WTC11 (cell line): ENCODE measurements around the gene SH3GL3. TPM values are rescaled to one million over a fixed set of nuclear protein-coding genes. Genes with fewer than 3 reads are reported as not detected.
A peak's percentile ranks its signal among the peaks of the same experiment; 100 is the strongest.

Experiments
- ATAC-seq: fragments of 200-7000 bp; cut with Tn5 transposase; 2 replicates; pipeline ENCODE4 v1.10.0; 2021; ENCODE audit warnings: mild to moderate bottlenecking, moderate library complexity
- CTCF ChIA-PET: fragments of 300-600 bp; sonication (Branson Sonifier 250); formaldehyde crosslinking; loops from one replicate; lab custom pipeline; 2021; ENCODE audit warnings: antibody characterized with exemption; lab: Charles Lee
- POLR2A ChIA-PET: fragments of 350-600 bp; sonication (Branson Sonifier 250); formaldehyde crosslinking; loops from one replicate; lab custom pipeline; 2021; ENCODE audit warnings: antibody characterized with exemption; lab: Charles Lee
- DNase-seq: peaks from one replicate; pipeline ENCODE4 v3.0.0; 2021; ENCODE audit warnings: low spot score
- H3K27ac Mint-ChIP-seq: 2 replicates; pipeline ENCODE4 v1.8.0; 2021; ENCODE audit warnings: mixed read lengths
- H3K27me3 Mint-ChIP-seq: 2 replicates; pipeline ENCODE4 v1.8.0; 2021; ENCODE audit warnings: low read depth, mild to moderate bottlenecking, moderate library complexity, mixed read lengths
- H3K36me3 Mint-ChIP-seq: 2 replicates; pipeline ENCODE4 v1.8.0; 2021; ENCODE audit warnings: mixed read lengths
- H3K4me1 Mint-ChIP-seq: 2 replicates; pipeline ENCODE4 v1.8.0; 2022; ENCODE audit warnings: mixed read lengths
- H3K4me3 Mint-ChIP-seq: 2 replicates; pipeline ENCODE4 v1.8.0; 2021; ENCODE audit warnings: mild to moderate bottlenecking, moderate library complexity, mixed read lengths
- H3K9me3 Mint-ChIP-seq: 2 replicates; pipeline ENCODE4 v1.8.0; 2021; ENCODE audit warnings: mixed read lengths
- CBFB ChIP-seq: sonication (generic); formaldehyde crosslinking; IDR thresholded peaks from 2 replicates; pipeline ENCODE4 v1.8.1; 2022; ENCODE audit warnings: mild to moderate bottlenecking, low read depth, missing genetic modification reagents
- FOXP1 ChIP-seq: sonication (generic); formaldehyde crosslinking; IDR thresholded peaks from 2 replicates; pipeline ENCODE4 v1.8.0; 2022; ENCODE audit warnings: missing genetic modification reagents, mild to moderate bottlenecking, moderate library complexity, borderline replicate concordance
- GABPB1 ChIP-seq: sonication (generic); formaldehyde crosslinking; IDR thresholded peaks from 2 replicates; pipeline ENCODE4 v1.8.1; 2023; ENCODE audit warnings: mild to moderate bottlenecking, missing genetic modification reagents
- HMGA2 ChIP-seq: fragments of 250-450 bp; sonication (Bioruptor Pico); IDR thresholded peaks from 2 replicates; pipeline ENCODE4 v1.4.0; 2021; ENCODE audit warnings: mild to moderate bottlenecking, moderate library complexity
- MXD4 ChIP-seq: fragments of 250-450 bp; sonication (Bioruptor Pico); IDR thresholded peaks from 2 replicates; pipeline ENCODE4 v1.8.0; 2021; ENCODE audit warnings: mild to moderate bottlenecking, moderate library complexity, borderline replicate concordance
- NFYB ChIP-seq: sonication (generic); formaldehyde crosslinking; conservative IDR thresholded peaks from 2 replicates; pipeline ENCODE4 v1.8.0; 2022; ENCODE audit warnings: low read depth, missing genetic modification reagents
- RELA ChIP-seq: sonication (generic); formaldehyde crosslinking; IDR thresholded peaks from 2 replicates; pipeline ENCODE4 v1.8.1; 2022; ENCODE audit warnings: missing genetic modification reagents, mild to moderate bottlenecking, borderline replicate concordance
- SMAD3 ChIP-seq: sonication (generic); formaldehyde crosslinking; IDR thresholded peaks from 2 replicates; pipeline ENCODE4 v1.8.0; 2022; ENCODE audit warnings: missing genetic modification reagents, mild to moderate bottlenecking, borderline replicate concordance
- ZNF121 ChIP-seq: sonication (generic); formaldehyde crosslinking; IDR thresholded peaks from 2 replicates; pipeline ENCODE4 v1.8.0; 2023; ENCODE audit warnings: missing genetic modification reagents
- ZNF219 ChIP-seq: sonication (generic); formaldehyde crosslinking; IDR thresholded peaks from 2 replicates; pipeline ENCODE4 v1.8.0; 2023; ENCODE audit warnings: missing genetic modification reagents, mild to moderate bottlenecking, borderline replicate concordance
- ZNF263 ChIP-seq: sonication (generic); formaldehyde crosslinking; IDR thresholded peaks from 2 replicates; pipeline ENCODE4 v1.8.1; 2022; ENCODE audit warnings: low read depth, mild to moderate bottlenecking, moderate library complexity, missing genetic modification reagents
- ZNF671 ChIP-seq: fragments of 250-450 bp; sonication (Bioruptor Pico); IDR thresholded peaks from 2 replicates; pipeline ENCODE4 v1.8.0; 2021; ENCODE audit warnings: mild to moderate bottlenecking
- total RNA-seq: library from RNA; stranded (reverse); gene quantifications from 3 replicates; pipeline ENCODE4 v1.2.3, GENCODE V29; 2021
- TF ChIP-seq, protein P1 (sequence below): sonication (generic); formaldehyde crosslinking; IDR thresholded peaks from 2 replicates; pipeline ENCODE4 v1.8.1; 2023; ENCODE audit warnings: mild to moderate bottlenecking, missing genetic modification reagents
- TF ChIP-seq, protein P2 (sequence below): sonication (generic); formaldehyde crosslinking; IDR thresholded peaks from 2 replicates; pipeline ENCODE4 v1.8.1; 2022; ENCODE audit warnings: mild to moderate bottlenecking, missing genetic modification reagents, moderate library complexity, borderline replicate concordance
- TF ChIP-seq, protein P3 (sequence below): sonication (generic); formaldehyde crosslinking; IDR thresholded peaks from 2 replicates; pipeline ENCODE4 v1.8.0; 2022; ENCODE audit warnings: mild to moderate bottlenecking, missing genetic modification reagents
- TF ChIP-seq, protein P4 (sequence below): sonication (generic); formaldehyde crosslinking; IDR thresholded peaks from 2 replicates; pipeline ENCODE4 v1.8.1; 2022; ENCODE audit warnings: mild to moderate bottlenecking, moderate library complexity, missing genetic modification reagents
- TF ChIP-seq, protein P5 (sequence below): sonication (generic); formaldehyde crosslinking; IDR thresholded peaks from 2 replicates; pipeline ENCODE4 v1.8.1; 2022; ENCODE audit warnings: missing genetic modification reagents, borderline replicate concordance
- TF ChIP-seq, protein P6 (sequence below): fragments of 250-450 bp; sonication (Bioruptor Pico); IDR thresholded peaks from 2 replicates; pipeline ENCODE4 v1.9.0; 2021; ENCODE audit warnings: moderate library complexity, mild to moderate bottlenecking, inconsistent platforms, borderline replicate concordance
- TF ChIP-seq, protein P7 (sequence below): sonication (generic); formaldehyde crosslinking; IDR thresholded peaks from 2 replicates; pipeline ENCODE4 v1.8.0; 2022; ENCODE audit warnings: missing genetic modification reagents

Gene SH3GL3
- total RNA-seq, 1 experiment from 2014 or later: 9.2 TPM

DNA sequence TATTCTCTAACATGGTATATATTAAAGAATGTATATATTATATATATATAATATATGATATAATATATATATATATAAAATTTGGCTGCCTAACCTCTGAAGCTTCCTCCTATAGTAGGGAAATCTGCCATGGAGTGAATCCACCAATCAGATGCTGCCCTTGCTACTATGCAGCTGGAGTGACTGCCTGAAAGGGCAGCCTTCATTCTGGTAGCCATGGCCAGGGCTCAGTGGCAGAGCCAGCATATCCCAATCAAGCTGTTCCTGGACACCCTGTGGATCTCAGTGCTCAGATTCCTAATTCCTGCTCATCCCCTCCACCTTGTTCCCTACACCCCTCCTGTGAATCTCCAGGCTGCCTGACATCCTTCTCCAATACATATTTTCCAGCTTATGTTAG, 2.2 kb upstream of the SH3GL3 start:
- POLR2A ChIA-PET: no interaction called here
- DNase-seq: no peak
- no peak overlapping the region for H3K4me3 Mint-ChIP-seq
- H3K4me1 Mint-ChIP-seq: peaks cover 25% of the 10 kb centered on the region
- TF ChIP-seq HMGA2 (CRISPR knock-in tag) (peak; percentile 28; the same call in 1 of the 2 replicates), ZNF121 (no peak), NFYB (CRISPR knock-in tag) (no peak), ZNF263 (CRISPR knock-in tag) (no peak)
- TF ChIP-seq, protein P1, sequence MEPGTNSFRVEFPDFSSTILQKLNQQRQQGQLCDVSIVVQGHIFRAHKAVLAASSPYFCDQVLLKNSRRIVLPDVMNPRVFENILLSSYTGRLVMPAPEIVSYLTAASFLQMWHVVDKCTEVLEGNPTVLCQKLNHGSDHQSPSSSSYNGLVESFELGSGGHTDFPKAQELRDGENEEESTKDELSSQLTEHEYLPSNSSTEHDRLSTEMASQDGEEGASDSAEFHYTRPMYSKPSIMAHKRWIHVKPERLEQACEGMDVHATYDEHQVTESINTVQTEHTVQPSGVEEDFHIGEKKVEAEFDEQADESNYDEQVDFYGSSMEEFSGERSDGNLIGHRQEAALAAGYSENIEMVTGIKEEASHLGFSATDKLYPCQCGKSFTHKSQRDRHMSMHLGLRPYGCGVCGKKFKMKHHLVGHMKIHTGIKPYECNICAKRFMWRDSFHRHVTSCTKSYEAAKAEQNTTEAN (CRISPR knock-in tag): no peak
- ATAC-seq: no peak
- peaks cover 21% of the 10 kb centered on the region for H3K27me3 Mint-ChIP-seq
- H3K27ac Mint-ChIP-seq: no peak overlapping the region
- no peaks in the 10 kb centered on the region for H3K9me3 Mint-ChIP-seq
- CTCF ChIA-PET: interaction anchor here (0.9 to 5.0 kb wide), 5 partner anchors 8 to 196 kb away, joined by 3 to 83 read pairs (median 7); no protein-coding TSS in a partner anchor
- no peaks in the 10 kb centered on the region for H3K36me3 Mint-ChIP-seq

DNA sequence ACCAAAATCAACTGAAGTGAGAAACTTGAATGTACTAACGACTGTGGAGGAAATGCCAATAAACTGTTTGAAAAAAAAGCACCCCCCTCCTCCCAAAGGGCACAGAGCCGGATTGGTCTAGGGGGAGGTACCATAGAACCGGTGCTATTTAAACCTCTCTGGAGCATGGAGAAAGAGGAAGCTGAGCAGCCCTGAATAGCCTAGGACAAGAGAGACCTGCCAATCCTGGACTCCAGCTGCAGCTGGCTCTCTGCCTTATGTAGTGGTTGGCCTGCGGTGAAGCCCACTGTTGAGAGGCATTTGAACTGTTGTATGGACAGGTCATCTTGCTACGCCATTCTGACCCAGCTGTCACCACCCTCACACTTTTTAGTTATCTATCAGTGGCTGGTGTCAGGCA, 1.5 kb upstream of the SH3GL3 start:
- Mint-ChIP-seq H3K4me1 (peaks cover 25% of the 10 kb centered on the region), H3K9me3 (no peaks in the 10 kb centered on the region), H3K36me3 (no peaks in the 10 kb centered on the region), H3K27me3 (peaks cover 21% of the 10 kb centered on the region), H3K27ac (no peak overlapping the region), H3K4me3 (peak overlapping the region; percentile 88; the same call in 1 of the 2 replicates)
- ChIA-PET POLR2A (no interaction called here), CTCF (interaction anchor here (1.0 to 5.0 kb wide), 9 partner anchors 9 to 589 kb away, joined by 3 to 83 read pairs (median 7); no protein-coding TSS in a partner anchor)
- ATAC-seq (no peak), DNase-seq (no peak)
- no peak for TF ChIP-seq ZNF671 (CRISPR knock-in tag)
- TF ChIP-seq, protein P2, sequence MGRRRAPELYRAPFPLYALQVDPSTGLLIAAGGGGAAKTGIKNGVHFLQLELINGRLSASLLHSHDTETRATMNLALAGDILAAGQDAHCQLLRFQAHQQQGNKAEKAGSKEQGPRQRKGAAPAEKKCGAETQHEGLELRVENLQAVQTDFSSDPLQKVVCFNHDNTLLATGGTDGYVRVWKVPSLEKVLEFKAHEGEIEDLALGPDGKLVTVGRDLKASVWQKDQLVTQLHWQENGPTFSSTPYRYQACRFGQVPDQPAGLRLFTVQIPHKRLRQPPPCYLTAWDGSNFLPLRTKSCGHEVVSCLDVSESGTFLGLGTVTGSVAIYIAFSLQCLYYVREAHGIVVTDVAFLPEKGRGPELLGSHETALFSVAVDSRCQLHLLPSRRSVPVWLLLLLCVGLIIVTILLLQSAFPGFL: no peak
- TF ChIP-seq, protein P3, sequence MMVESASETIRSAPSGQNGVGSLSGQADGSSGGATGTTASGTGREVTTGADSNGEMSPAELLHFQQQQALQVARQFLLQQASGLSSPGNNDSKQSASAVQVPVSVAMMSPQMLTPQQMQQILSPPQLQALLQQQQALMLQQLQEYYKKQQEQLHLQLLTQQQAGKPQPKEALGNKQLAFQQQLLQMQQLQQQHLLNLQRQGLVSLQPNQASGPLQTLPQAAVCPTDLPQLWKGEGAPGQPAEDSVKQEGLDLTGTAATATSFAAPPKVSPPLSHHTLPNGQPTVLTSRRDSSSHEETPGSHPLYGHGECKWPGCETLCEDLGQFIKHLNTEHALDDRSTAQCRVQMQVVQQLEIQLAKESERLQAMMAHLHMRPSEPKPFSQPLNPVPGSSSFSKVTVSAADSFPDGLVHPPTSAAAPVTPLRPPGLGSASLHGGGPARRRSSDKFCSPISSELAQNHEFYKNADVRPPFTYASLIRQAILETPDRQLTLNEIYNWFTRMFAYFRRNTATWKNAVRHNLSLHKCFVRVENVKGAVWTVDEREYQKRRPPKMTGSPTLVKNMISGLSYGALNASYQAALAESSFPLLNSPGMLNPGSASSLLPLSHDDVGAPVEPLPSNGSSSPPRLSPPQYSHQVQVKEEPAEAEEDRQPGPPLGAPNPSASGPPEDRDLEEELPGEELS (CRISPR knock-in tag): no peak
- no peak for TF ChIP-seq FOXP1 (CRISPR knock-in tag)
- no peak for TF ChIP-seq SMAD3 (CRISPR knock-in tag)

DNA sequence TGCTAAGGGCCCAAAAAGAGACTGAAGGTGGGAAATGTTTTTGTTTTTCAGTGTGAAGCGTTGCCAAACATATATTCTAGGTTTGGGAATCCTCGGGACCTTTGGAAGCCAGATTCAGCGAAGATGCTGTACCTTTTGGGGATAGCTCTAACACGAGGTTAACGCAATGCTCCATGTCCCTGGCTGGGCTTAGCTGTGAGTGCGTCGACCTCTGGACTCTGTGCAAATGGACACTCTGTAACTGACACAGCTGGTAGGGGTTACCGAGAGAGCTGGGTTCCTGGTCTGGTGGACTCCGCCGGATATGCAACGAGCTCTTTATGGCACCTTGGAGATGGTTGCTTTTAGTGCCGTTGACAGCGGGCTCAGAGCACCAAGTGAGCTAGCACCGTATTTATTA, 724 bp upstream of the SH3GL3 start:
- DNase-seq (no peak), ATAC-seq (no peak)
- no peaks in the 10 kb centered on the region for H3K9me3 Mint-ChIP-seq
- H3K4me1 Mint-ChIP-seq: peaks cover 25% of the 10 kb centered on the region
- peaks cover 21% of the 10 kb centered on the region for H3K27me3 Mint-ChIP-seq
- no peaks in the 10 kb centered on the region for H3K36me3 Mint-ChIP-seq
- no peak overlapping the region for H3K27ac Mint-ChIP-seq
- POLR2A ChIA-PET: interaction anchor here (0.5 to 0.8 kb wide), 4 partner anchors 10 to 104 kb away, joined by 3 to 4 read pairs (median 4); no protein-coding TSS in a partner anchor
- CTCF ChIA-PET: interaction anchor here (0.6 to 5.0 kb wide), 36 partner anchors 8 to 589 kb away, joined by 3 to 83 read pairs (median 6); partner anchors contain the start of gene BTBD1
- H3K4me3 Mint-ChIP-seq: peak overlapping the region; percentile 88
- no peak for TF ChIP-seq CBFB (CRISPR knock-in tag)
- no peak for TF ChIP-seq FOXP1 (CRISPR knock-in tag)
- no peak for TF ChIP-seq GABPB1 (CRISPR knock-in tag)
- TF ChIP-seq ZNF219 (CRISPR knock-in tag): no peak
- TF ChIP-seq RELA (CRISPR knock-in tag): no peak
- TF ChIP-seq, protein P4, sequence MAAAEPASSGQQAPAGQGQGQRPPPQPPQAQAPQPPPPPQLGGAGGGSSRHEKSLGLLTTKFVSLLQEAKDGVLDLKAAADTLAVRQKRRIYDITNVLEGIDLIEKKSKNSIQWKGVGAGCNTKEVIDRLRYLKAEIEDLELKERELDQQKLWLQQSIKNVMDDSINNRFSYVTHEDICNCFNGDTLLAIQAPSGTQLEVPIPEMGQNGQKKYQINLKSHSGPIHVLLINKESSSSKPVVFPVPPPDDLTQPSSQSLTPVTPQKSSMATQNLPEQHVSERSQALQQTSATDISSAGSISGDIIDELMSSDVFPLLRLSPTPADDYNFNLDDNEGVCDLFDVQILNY: no peak
- TF ChIP-seq, protein P5, sequence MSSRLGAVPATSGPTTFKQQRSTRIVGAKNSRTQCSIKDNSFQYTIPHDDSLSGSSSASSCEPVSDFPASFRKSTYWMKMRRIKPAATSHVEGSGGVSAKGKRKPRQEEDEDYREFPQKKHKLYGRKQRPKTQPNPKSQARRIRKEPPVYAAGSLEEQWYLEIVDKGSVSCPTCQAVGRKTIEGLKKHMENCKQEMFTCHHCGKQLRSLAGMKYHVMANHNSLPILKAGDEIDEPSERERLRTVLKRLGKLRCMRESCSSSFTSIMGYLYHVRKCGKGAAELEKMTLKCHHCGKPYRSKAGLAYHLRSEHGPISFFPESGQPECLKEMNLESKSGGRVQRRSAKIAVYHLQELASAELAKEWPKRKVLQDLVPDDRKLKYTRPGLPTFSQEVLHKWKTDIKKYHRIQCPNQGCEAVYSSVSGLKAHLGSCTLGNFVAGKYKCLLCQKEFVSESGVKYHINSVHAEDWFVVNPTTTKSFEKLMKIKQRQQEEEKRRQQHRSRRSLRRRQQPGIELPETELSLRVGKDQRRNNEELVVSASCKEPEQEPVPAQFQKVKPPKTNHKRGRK: no peak
- TF ChIP-seq, protein P6, sequence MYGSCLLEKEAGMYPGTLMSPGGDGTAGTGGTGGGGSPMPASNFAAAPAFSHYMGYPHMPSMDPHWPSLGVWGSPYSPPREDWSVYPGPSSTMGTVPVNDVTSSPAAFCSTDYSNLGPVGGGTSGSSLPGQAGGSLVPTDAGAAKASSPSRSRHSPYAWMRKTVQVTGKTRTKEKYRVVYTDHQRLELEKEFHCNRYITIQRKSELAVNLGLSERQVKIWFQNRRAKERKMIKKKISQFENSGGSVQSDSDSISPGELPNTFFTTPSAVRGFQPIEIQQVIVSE (CRISPR knock-in tag): no peak
- TF ChIP-seq, protein P7, sequence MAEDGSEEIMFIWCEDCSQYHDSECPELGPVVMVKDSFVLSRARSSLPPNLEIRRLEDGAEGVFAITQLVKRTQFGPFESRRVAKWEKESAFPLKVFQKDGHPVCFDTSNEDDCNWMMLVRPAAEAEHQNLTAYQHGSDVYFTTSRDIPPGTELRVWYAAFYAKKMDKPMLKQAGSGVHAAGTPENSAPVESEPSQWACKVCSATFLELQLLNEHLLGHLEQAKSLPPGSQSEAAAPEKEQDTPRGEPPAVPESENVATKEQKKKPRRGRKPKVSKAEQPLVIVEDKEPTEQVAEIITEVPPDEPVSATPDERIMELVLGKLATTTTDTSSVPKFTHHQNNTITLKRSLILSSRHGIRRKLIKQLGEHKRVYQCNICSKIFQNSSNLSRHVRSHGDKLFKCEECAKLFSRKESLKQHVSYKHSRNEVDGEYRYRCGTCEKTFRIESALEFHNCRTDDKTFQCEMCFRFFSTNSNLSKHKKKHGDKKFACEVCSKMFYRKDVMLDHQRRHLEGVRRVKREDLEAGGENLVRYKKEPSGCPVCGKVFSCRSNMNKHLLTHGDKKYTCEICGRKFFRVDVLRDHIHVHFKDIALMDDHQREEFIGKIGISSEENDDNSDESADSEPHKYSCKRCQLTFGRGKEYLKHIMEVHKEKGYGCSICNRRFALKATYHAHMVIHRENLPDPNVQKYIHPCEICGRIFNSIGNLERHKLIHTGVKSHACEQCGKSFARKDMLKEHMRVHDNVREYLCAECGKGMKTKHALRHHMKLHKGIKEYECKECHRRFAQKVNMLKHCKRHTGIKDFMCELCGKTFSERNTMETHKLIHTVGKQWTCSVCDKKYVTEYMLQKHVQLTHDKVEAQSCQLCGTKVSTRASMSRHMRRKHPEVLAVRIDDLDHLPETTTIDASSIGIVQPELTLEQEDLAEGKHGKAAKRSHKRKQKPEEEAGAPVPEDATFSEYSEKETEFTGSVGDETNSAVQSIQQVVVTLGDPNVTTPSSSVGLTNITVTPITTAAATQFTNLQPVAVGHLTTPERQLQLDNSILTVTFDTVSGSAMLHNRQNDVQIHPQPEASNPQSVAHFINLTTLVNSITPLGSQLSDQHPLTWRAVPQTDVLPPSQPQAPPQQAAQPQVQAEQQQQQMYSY (CRISPR knock-in tag): no peak
- TF ChIP-seq ZNF121: no peak
- no peak for TF ChIP-seq MXD4 (CRISPR knock-in tag)
